Right atrium auricular region (tissue), 2 donors: ENCODE measurements around the gene NFATC2. TPM values are rescaled to one million over a fixed set of nuclear protein-coding genes. Genes with fewer than 3 reads are reported as not detected.

Source experiments
- DNase-seq: peaks from one replicate; pipeline ENCODE4 v3.0.0-alpha.2; 2019; ENCODE audit warnings: low spot score
- H3K27ac ChIP-seq, 2 donors: fragments of 200-600 bp; sonication (generic); 1 replicate in 1 of 2; 2 replicates in 1 of 2; pipeline ENCODE4 v1.5.1; 2016 to 2019
- H3K27me3 ChIP-seq, 2 donors: fragments of 200-600 bp; sonication (generic); one replicate each; pipeline versions ENCODE4 v1.5.1 to v1.6.0; 2017 to 2019
- H3K36me3 ChIP-seq: fragments of 200-600 bp; sonication (generic); one replicate; pipeline ENCODE4 v1.5.1; 2016
- H3K4me1 ChIP-seq, 2 donors: fragments of 200-600 bp; sonication (generic); one replicate each; pipeline versions ENCODE4 v1.5.1 to v1.6.0; 2017 to 2019
- H3K4me3 ChIP-seq, 2 donors: fragments of 200-600 bp; sonication (generic); 1 replicate in 1 of 2; 2 replicates in 1 of 2; pipeline ENCODE4 v1.5.1; 2017 to 2019; ENCODE audit warnings: mild to moderate bottlenecking in 1 of 2, moderate library complexity in 1 of 2
- H3K9me3 ChIP-seq, 2 donors: fragments of 200-600 bp; sonication (generic); one replicate each; pipeline ENCODE4 v1.5.1; 2019
- total RNA-seq, 2 donors: library from RNA; depleted of rRNA; stranded (reverse); fragments of >200 nt; gene quantifications; one replicate each; pipeline ENCODE4 v1.1.0, GENCODE V29; 2016
- TF ChIP-seq, protein P1 (sequence below), 2 donors: fragments of 200-600 bp; sonication (generic); IDR thresholded peaks; one replicate each; pipeline ENCODE4 v1.5.1; 2019; ENCODE audit warnings: antibody characterized with exemption in 2 of 2

The NFATC2 gene
- total RNA-seq, 2 donors from 2014 or later, result 8.6 to 12.5 TPM

DNA sequence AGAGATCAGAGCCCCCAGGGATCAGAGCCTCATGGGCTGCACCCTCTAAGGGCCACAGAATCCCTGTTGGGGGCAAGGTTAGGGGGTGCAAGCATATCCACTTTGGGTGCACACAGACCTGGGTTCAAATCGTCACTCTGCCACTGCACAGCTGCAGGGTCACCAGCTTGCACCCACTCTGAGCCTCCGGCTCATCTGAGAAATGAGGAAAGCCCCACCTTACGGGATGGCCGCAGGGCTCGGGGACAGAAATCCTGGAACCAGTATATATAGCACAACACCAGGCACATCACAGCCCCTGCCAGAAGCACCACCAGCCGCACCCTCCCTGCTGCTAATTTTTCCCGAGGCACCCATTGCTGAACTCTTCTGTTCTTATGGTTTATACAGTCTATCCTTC lies 169.6 kb downstream of the NFATC2 start:
- no peak for DNase-seq
- Histone ChIP-seq H3K36me3 (no peaks in the 10 kb centered on the region), H3K4me3 (no peak overlapping the region), H3K27ac (no peak overlapping the region), H3K27me3 (no peaks in the 10 kb centered on the region), H3K9me3 (no peaks in the 10 kb centered on the region), H3K4me1 (peaks cover 0 to 29% of the 10 kb centered on the region in 2 donors)
- TF ChIP-seq, protein P1, sequence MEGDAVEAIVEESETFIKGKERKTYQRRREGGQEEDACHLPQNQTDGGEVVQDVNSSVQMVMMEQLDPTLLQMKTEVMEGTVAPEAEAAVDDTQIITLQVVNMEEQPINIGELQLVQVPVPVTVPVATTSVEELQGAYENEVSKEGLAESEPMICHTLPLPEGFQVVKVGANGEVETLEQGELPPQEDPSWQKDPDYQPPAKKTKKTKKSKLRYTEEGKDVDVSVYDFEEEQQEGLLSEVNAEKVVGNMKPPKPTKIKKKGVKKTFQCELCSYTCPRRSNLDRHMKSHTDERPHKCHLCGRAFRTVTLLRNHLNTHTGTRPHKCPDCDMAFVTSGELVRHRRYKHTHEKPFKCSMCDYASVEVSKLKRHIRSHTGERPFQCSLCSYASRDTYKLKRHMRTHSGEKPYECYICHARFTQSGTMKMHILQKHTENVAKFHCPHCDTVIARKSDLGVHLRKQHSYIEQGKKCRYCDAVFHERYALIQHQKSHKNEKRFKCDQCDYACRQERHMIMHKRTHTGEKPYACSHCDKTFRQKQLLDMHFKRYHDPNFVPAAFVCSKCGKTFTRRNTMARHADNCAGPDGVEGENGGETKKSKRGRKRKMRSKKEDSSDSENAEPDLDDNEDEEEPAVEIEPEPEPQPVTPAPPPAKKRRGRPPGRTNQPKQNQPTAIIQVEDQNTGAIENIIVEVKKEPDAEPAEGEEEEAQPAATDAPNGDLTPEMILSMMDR (IDR thresholded peaks at IDR 0.05), result no peak

DNA sequence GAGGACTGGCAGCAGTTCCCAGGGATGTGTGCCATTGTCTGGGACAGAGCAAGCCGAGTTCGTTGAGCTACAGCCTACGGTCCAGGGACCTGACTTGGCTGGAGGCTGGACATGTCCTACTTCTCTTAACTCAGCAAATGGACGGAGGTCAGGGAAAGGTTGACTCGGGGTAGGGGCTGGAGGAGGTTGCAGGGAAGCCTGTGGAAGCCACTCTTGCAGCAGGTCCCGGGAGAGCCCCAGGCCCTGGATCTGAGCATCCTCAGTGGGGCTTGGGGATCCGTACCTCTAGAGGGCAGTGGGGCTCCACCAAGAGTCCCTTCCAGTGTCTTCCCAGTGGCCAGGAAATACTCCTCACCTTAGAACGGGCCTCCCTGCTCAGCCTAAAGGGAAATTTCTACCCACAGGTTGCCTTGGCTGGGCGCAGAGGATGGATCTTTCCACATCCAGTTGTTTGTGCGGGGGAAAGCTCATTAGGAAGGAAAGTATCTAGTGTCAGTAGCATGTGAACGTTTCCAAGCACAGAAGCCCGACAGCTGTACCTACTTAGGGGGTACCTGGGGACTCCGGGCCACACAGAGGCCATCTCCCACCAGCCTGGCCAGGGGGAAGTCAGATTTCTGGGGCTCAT lies 170.2 kb downstream of the NFATC2 start:
- Histone ChIP-seq H3K36me3 (no peaks in the 10 kb centered on the region), H3K27ac (no peak overlapping the region), H3K4me1 (peaks cover 0 to 29% of the 10 kb centered on the region in 2 donors), H3K27me3 (no peaks in the 10 kb centered on the region), H3K4me3 (no peak overlapping the region), H3K9me3 (no peaks in the 10 kb centered on the region)
- TF ChIP-seq, protein P1 (IDR thresholded peaks at IDR 0.05), result peak; percentile 78 to 87
- DNase-seq, result peak; percentile 75

DNA sequence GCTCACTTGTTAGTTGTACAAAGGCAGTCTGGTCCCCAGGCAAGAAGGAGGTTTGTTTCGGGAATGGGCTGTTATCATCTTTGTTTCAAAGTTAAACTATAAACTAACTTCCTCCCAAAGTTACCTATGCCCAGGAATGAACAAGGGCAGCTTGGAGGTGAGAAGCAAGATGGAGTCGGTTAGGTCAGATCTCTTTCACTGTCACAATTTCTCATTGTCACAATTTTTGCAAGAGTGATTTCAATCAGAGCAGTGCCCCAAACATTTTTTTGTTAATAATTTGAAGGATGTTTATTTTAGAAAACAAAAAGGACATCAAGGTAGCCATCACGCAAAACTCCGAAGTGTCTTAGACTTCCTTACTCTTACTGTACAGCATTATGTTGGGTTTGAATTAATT lies 170.8 kb downstream of the NFATC2 start:
- Histone ChIP-seq H3K27ac (no peak overlapping the region), H3K36me3 (no peaks in the 10 kb centered on the region), H3K4me3 (no peak overlapping the region), H3K27me3 (no peaks in the 10 kb centered on the region), H3K9me3 (no peaks in the 10 kb centered on the region), H3K4me1 (peaks cover 0 to 29% of the 10 kb centered on the region in 2 donors)
- TF ChIP-seq, protein P1 (IDR thresholded peaks at IDR 0.05), result no peak
- DNase-seq, result no peak

DNA sequence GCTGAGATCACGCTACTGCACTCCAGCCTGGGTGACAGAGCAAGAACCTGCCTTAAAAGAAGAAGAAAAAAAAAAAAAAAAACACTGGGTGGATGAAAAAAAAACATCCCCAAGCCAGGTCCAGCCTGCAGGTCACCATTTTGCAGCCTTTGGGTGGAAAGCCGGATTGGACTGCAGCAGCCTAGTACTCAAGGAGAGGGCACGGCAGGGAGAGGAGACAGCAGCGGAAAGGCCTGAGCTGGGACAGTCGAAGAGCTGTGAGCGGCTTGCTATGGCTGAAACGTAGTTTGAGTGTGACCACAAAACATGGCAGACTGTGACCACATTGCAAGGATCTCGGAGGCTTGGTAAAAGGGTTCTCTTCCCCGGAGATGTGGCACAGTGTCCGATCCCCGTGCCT lies 173.0 kb downstream of the NFATC2 start:
- H3K36me3 ChIP-seq, result no peaks in the 10 kb centered on the region
- peaks cover 0 to 29% of the 10 kb centered on the region in 2 donors for H3K4me1 ChIP-seq
- no peak overlapping the region for H3K27ac ChIP-seq
- no peak overlapping the region for H3K4me3 ChIP-seq
- no peak for DNase-seq
- TF ChIP-seq, protein P1 (IDR thresholded peaks at IDR 0.05), result no peak
- no peaks in the 10 kb centered on the region for H3K27me3 ChIP-seq
- H3K9me3 ChIP-seq, result peaks cover 0 to under 1% of the 10 kb centered on the region in 2 donors

DNA sequence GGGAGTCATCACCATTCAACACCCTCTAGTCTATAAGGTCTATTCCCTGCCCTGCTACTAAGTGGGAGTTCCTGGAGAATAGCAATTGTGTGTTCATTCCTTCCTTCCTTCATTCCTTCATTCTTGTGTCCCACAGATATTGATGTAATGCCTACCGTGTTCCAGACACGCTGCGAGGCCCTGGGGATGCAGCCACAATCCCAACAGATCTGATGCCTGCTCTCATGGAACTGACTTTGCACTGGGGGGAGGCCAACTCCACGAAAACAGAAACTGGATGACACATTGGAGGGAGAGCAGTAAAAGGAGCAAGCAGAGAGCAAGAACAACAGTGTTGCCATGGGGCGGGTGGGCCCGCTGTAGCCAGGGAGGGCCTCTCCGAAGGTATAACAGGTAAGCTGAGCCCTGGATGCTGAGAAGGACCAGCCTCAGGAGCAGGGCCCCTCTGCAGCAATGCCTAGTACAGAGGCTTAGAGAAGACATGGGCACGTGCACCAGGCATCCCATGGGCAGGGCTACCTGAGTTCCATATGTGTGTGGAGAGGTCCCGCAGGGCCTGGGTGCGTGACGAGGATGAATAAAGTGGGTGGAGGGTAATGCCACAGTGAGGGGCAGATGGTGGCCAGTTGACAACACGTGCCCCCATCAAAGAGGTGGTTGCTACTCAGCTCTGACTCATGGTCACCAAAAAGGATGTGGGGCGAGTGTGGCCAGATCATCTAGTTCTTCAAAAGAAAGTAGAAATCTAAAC lies 173.9 kb downstream of the NFATC2 start:
- no peaks in the 10 kb centered on the region for H3K36me3 ChIP-seq
- H3K9me3 ChIP-seq, result peaks cover 0 to 9% of the 10 kb centered on the region in 2 donors
- DNase-seq, result no peak
- H3K27me3 ChIP-seq, result no peaks in the 10 kb centered on the region
- H3K27ac ChIP-seq, result no peak overlapping the region
- peaks cover 0 to 20% of the 10 kb centered on the region in 2 donors for H3K4me1 ChIP-seq
- H3K4me3 ChIP-seq, result no peak overlapping the region
- TF ChIP-seq, protein P1 (IDR thresholded peaks at IDR 0.05), result no peak
